SK-N-SH (cell line): ENCODE data around the gene CCDC191.

Experiments used
- CTCF ChIP-seq: fragments of 200-600 bp; sonication (generic); IDR thresholded peaks from 2 replicates; pipeline ENCODE4 v1.6.1; 2017; ENCODE audit warnings: antibody characterized with exemption, mild to moderate bottlenecking, moderate library complexity
- EZH2phosphoT487 ChIP-seq: fragments of 200-600 bp; sonication (generic); IDR thresholded peaks from 2 replicates; pipeline ENCODE4 v1.6.1; 2017; ENCODE audit warnings: low read depth, mixed run types, mild to moderate bottlenecking, antibody characterized with exemption, moderate library complexity, borderline replicate concordance
- GABPA ChIP-seq: IDR thresholded peaks from 2 replicates; pipeline ENCODE4 v1.4.0; 2012; ENCODE audit warnings: low read depth, mild to moderate bottlenecking
- MAX ChIP-seq: IDR thresholded peaks from 2 replicates; pipeline ENCODE4 v1.4.0; 2012; ENCODE audit warnings: low read depth
- RAD21 ChIP-seq: IDR thresholded peaks from 2 replicates; pipeline ENCODE4 v1.6.1; 2012; ENCODE audit warnings: mild to moderate bottlenecking, low read length
- REST ChIP-seq: IDR thresholded peaks from 2 replicates; pipeline ENCODE4 v1.6.1; 2012; ENCODE audit warnings: mild to moderate bottlenecking, low read depth, low read length, moderate library complexity

DNA sequence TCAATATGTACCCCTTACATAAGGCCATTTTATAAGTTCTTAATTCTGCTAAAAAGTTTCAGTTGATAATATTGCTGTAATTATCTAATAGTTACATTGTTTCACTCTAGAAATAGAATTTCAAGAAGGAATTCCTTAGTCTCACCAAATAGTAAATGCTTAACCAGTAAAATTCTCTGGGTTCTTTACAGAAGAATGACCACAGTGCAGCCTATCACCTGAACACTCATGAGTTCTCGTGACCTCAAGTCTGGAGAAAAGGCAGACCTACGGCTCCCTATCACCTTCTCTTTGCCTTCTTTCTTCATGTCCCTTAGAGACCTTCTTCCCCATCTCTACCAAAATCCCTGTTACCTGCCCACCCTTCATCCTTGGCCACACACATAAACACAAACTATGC, 30.9 kb downstream of the CCDC191 start:
- TF ChIP-seq CTCF, result no peak
- TF ChIP-seq MAX, result no peak
- no peak for TF ChIP-seq REST
- TF ChIP-seq RAD21, result no peak
- TF ChIP-seq EZH2phosphoT487, result no peak
- no peak for TF ChIP-seq GABPA
